ENCODE data around the gene DLGAP1.

The DLGAP1 gene

DNA sequence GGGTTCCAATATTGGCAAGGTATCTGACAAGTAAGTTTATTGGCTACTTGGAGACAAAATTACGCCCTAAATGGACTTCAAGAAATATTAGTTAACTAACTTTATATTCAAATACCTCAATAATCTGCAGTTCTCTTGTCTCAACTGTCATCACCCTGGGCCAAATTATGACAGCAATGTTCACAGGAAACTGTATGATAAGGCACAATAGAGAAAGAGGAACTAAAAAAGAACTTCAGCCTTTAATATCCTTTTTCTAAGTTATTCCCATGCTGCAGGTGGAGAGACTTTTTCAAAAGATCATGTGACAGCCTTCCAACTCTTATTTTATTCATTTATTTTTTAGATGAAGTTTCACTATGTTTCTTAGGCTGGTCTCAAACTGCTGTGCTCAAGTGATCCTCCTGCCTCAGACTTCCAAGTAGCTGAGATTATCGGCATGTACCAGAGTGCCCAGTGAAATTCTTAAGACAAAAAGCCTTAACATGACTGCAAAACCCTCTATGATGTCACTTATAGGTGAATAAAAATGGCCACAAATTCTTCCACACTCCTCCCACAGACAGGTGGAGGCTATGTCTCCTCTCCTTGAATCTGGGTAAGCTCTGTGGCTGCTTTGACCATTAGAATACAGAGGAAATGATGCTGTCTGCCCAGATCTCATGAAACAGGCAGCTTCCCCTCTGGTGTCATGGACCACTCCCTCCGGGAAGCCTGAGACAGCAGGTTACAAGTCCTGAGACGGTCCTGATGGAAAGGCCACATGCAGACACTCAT, 794.2 kb downstream of the DLGAP1 start:
- H3K4me3 ChIP-seq (ENCODE audit: insufficient read depth, low read length, poor library complexity, severe bottlenecking) = no peak overlapping the region
- H2AFZ ChIP-seq (ENCODE audit: low read depth, low read length, severe bottlenecking) = no peak overlapping the region
- H3K36me3 ChIP-seq (ENCODE audit: low read length) = no peaks in the 10 kb centered on the region
- no peak overlapping the region for H3K4me2 ChIP-seq (ENCODE audit: low read depth, low read length, poor library complexity, severe bottlenecking)
- TF ChIP-seq, protein P1, sequence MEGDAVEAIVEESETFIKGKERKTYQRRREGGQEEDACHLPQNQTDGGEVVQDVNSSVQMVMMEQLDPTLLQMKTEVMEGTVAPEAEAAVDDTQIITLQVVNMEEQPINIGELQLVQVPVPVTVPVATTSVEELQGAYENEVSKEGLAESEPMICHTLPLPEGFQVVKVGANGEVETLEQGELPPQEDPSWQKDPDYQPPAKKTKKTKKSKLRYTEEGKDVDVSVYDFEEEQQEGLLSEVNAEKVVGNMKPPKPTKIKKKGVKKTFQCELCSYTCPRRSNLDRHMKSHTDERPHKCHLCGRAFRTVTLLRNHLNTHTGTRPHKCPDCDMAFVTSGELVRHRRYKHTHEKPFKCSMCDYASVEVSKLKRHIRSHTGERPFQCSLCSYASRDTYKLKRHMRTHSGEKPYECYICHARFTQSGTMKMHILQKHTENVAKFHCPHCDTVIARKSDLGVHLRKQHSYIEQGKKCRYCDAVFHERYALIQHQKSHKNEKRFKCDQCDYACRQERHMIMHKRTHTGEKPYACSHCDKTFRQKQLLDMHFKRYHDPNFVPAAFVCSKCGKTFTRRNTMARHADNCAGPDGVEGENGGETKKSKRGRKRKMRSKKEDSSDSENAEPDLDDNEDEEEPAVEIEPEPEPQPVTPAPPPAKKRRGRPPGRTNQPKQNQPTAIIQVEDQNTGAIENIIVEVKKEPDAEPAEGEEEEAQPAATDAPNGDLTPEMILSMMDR (IDR thresholded peaks at IDR 0.05; ENCODE audit: insufficient read depth, low read length, poor library complexity, severe bottlenecking) = no peak
- TF ChIP-seq EZH2phosphoT487 (conservative IDR thresholded peaks at IDR 0.05; ENCODE audit: low read length) = no peak
- no peaks in the 10 kb centered on the region for H3F3A ChIP-seq (ENCODE audit: insufficient read depth)
- no peaks in the 10 kb centered on the region for H3K27me3 ChIP-seq (ENCODE audit: low read length)
- H3K79me2 ChIP-seq (ENCODE audit: insufficient read depth, low read length) = no peaks in the 10 kb centered on the region
- no peak overlapping the region for H3K9ac ChIP-seq (ENCODE audit: low read length)
- H4K20me1 ChIP-seq (ENCODE audit: low read depth, low read length) = no peaks in the 10 kb centered on the region
- H3K9me3 ChIP-seq (ENCODE audit: insufficient read depth, low read length) = no peaks in the 10 kb centered on the region
- no peak overlapping the region for H3K27ac ChIP-seq (ENCODE audit: low read depth, low read length)
- H3K9me2 ChIP-seq (replicated peaks; ENCODE audit: insufficient read depth, low read length) = no peaks in the 10 kb centered on the region

DNA sequence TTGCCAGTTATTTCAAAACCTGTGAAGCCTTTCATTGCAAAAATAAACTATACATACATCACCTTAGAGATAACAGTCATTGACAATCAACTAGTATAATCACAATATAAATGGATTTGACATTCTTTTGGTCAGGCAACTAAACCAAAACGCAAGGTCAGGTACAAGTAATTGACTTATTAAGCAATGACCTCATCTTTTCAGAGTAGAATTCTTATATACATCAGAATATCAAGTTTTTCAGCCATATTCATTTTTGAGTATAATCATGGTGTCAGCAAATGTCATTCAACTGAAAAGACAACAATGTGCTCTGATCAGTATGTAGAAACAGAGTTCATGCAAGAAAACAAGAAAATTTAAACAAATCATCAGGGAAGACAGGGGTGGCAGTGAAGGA, 796.6 kb downstream of the DLGAP1 start:
- no peaks in the 10 kb centered on the region for H3K9me2 ChIP-seq (replicated peaks; ENCODE audit: insufficient read depth, low read length)
- no peaks in the 10 kb centered on the region for H3K79me2 ChIP-seq (ENCODE audit: insufficient read depth, low read length)
- H4K20me1 ChIP-seq (ENCODE audit: low read depth, low read length) = no peaks in the 10 kb centered on the region
- no peaks in the 10 kb centered on the region for H3F3A ChIP-seq (ENCODE audit: insufficient read depth)
- no peaks in the 10 kb centered on the region for H3K9me3 ChIP-seq (ENCODE audit: insufficient read depth, low read length)
- H3K36me3 ChIP-seq (ENCODE audit: low read length) = no peaks in the 10 kb centered on the region
- no peak overlapping the region for H3K27ac ChIP-seq (ENCODE audit: low read depth, low read length)
- TF ChIP-seq, protein P1 (IDR thresholded peaks at IDR 0.05; ENCODE audit: insufficient read depth, low read length, poor library complexity, severe bottlenecking) = no peak
- TF ChIP-seq EZH2phosphoT487 (conservative IDR thresholded peaks at IDR 0.05; ENCODE audit: low read length) = no peak
- no peak overlapping the region for H3K4me3 ChIP-seq (ENCODE audit: insufficient read depth, low read length, poor library complexity, severe bottlenecking)
- H3K27me3 ChIP-seq (ENCODE audit: low read length) = no peaks in the 10 kb centered on the region
- H2AFZ ChIP-seq (ENCODE audit: low read depth, low read length, severe bottlenecking) = no peak overlapping the region
- no peak overlapping the region for H3K9ac ChIP-seq (ENCODE audit: low read length)
- H3K4me2 ChIP-seq (ENCODE audit: low read depth, low read length, poor library complexity, severe bottlenecking) = no peak overlapping the region

DNA sequence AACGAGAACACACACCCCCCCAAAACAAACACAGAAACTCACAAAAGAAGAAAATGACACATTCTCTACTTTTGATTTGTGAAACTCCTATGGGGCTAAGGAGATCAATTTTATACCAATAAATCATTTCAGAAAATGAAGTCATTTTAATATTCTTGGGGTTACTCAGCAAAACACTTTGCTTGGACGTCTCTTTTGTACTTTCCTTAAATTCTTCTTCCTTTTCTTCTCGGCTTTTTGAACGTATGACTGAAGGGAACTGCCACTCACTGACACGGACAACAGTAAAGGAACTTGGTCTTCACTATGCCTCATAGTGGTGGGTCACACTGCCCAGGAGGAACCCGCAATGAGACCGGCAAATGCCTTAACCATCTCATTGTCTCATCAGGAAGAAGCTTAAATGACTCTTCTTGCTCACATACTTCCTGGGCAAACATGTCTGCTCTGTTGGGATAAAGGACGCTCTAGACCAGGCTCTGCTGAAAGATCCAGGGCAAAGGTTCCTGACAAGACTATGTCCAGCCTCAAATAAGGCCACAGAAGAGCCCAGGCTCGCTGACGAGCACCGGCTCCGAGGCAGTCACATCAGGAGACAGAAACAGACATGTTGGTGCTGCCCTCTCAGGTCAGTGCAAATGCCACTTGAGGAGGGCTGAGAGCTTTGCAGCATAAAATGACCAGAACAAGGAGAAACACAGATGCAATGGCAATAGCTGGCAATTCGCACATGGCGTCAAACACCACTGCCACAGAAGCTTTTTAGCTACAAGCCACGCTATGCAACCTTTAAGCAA, 799.7 kb downstream of the DLGAP1 start:
- H2AFZ ChIP-seq (ENCODE audit: low read depth, low read length, severe bottlenecking) = no peak overlapping the region
- no peak overlapping the region for H3K27ac ChIP-seq (ENCODE audit: low read depth, low read length)
- no peaks in the 10 kb centered on the region for H3K9me3 ChIP-seq (ENCODE audit: insufficient read depth, low read length)
- no peak overlapping the region for H3K4me3 ChIP-seq (ENCODE audit: insufficient read depth, low read length, poor library complexity, severe bottlenecking)
- no peaks in the 10 kb centered on the region for H4K20me1 ChIP-seq (ENCODE audit: low read depth, low read length)
- H3K4me2 ChIP-seq (ENCODE audit: low read depth, low read length, poor library complexity, severe bottlenecking) = no peak overlapping the region
- no peak overlapping the region for H3K9ac ChIP-seq (ENCODE audit: low read length)
- no peaks in the 10 kb centered on the region for H3K27me3 ChIP-seq (ENCODE audit: low read length)
- H3K36me3 ChIP-seq (ENCODE audit: low read length) = no peaks in the 10 kb centered on the region
- no peaks in the 10 kb centered on the region for H3K9me2 ChIP-seq (replicated peaks; ENCODE audit: insufficient read depth, low read length)
- no peaks in the 10 kb centered on the region for H3F3A ChIP-seq (ENCODE audit: insufficient read depth)
- TF ChIP-seq EZH2phosphoT487 (conservative IDR thresholded peaks at IDR 0.05; ENCODE audit: low read length) = no peak
- TF ChIP-seq, protein P1 (IDR thresholded peaks at IDR 0.05; ENCODE audit: insufficient read depth, low read length, poor library complexity, severe bottlenecking) = no peak
- H3K79me2 ChIP-seq (ENCODE audit: insufficient read depth, low read length) = no peaks in the 10 kb centered on the region
